WERI-Rb-1 (cell line): Measurements from ENCODE around the gene AGGF1.
"Not testable (repeated sequence)": the region's sequence is repeated elsewhere in the genome, so short reads cannot be mapped to it uniquely, and the experiment has no call there.

Experiments used
- DNase-seq: peaks from one replicate; pipeline ENCODE4 v3.0.0-alpha.2; 2020
- H3K27ac ChIP-seq: fragments of 250-450 bp; sonication (Bioruptor Pico); 2 replicates; pipeline ENCODE4 v1.5.1; 2020; ENCODE audit warnings: mild to moderate bottlenecking, moderate library complexity
- H3K27me3 ChIP-seq: fragments of 250-450 bp; sonication (Bioruptor Pico); 2 replicates; pipeline ENCODE4 v1.5.1; 2021; ENCODE audit warnings: mild to moderate bottlenecking, low read depth, moderate library complexity; ENCODE audit not compliant: insufficient read depth, severe bottlenecking
- H3K36me3 ChIP-seq: fragments of 250-450 bp; sonication (Bioruptor Pico); 2 replicates; pipeline ENCODE4 v1.5.1; 2020; ENCODE audit warnings: mild to moderate bottlenecking, moderate library complexity
- H3K4me3 ChIP-seq: 2 replicates; pipeline ENCODE4 v1.5.1; 2011; ENCODE audit warnings: low read depth, mild to moderate bottlenecking, control low read depth, low read length
- H3K9me3 ChIP-seq: fragments of 250-450 bp; sonication (Bioruptor Pico); 2 replicates; pipeline ENCODE4 v1.5.1; 2021; ENCODE audit warnings: mild to moderate bottlenecking, moderate library complexity; ENCODE audit not compliant: severe bottlenecking
- TF ChIP-seq, protein P1 (sequence below): IDR thresholded peaks from 2 replicates; pipeline ENCODE4 v1.5.1; 2011; ENCODE audit warnings: low read depth, mild to moderate bottlenecking, control low read depth, inconsistent platforms, low read length

AGGF1 gene

DNA sequence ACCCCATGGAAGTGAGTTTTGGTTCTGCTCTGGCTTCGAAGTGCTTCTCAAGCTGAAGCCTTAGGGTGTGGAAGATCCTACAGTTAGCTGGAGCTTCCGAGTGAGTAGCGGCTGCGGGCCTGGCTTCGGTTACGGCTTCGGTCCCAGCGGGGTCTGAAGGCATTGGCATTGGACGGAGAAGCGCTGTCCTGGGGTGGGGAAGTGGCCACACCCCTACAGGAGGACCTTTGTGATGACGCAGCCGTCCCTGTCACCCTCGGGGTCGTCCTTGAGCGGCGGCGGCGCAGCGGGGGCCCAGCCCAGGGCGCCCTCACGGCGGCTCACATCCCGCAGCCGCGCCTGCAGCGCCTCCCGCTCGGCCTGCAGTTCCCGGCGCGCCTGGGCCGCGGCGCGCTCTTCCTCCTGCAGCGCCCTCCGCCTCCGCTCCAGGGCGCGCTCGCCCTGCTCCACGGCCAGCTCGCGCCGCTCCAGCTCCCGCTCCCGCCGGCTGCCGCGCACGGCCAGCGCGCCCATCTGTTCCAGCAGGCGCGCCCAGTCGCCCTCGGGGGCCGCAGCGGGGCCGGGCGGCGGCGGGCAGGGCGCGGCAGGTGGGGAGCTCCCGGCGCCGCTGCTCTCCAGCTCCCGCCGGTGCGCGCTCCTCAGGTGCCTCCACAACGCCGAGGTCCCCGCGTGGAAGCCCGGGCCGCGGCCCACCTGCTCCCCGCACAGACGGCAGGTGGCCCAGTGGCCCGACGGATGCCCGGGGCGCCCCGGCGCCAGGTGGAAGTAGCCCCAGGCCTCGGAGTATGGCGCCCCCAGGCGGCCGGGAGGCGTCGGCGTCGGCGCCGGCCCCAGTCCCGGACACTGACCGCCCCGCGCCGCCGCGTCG lies 47.0 kb downstream of the AGGF1 start:
- peak; percentile 88 for DNase-seq
- H3K36me3 ChIP-seq, result no peaks in the 10 kb centered on the region; the same call in 1 of the 2 replicates
- H3K4me3 ChIP-seq, result peak overlapping the region; percentile 44

DNA sequence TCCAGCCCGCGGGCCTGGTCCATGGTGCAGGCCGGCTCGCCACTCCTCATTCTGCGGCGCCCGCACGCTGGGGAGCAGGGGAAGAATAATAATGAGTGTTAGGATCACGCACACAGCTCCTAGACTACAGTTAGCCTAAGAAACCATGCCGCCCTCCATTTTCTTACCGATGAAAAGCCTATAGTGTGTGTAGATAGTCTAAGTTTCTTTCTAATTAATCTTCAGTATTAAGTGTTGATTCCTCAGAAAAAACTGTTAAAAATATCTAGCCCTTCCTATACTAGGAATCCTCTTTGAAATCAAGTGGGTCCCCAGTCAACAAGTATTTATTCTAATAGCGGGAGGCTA lies 47.6 kb downstream of the AGGF1 start:
- H3K4me3 ChIP-seq, result peak overlapping the region; percentile 44
- no peaks in the 10 kb centered on the region; the same call in 1 of the 2 replicates for H3K36me3 ChIP-seq
- TF ChIP-seq, protein P1, sequence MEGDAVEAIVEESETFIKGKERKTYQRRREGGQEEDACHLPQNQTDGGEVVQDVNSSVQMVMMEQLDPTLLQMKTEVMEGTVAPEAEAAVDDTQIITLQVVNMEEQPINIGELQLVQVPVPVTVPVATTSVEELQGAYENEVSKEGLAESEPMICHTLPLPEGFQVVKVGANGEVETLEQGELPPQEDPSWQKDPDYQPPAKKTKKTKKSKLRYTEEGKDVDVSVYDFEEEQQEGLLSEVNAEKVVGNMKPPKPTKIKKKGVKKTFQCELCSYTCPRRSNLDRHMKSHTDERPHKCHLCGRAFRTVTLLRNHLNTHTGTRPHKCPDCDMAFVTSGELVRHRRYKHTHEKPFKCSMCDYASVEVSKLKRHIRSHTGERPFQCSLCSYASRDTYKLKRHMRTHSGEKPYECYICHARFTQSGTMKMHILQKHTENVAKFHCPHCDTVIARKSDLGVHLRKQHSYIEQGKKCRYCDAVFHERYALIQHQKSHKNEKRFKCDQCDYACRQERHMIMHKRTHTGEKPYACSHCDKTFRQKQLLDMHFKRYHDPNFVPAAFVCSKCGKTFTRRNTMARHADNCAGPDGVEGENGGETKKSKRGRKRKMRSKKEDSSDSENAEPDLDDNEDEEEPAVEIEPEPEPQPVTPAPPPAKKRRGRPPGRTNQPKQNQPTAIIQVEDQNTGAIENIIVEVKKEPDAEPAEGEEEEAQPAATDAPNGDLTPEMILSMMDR, result no peak
- H3K9me3 ChIP-seq, result no peaks in the 10 kb centered on the region
- peak overlapping the region; percentile 79 for H3K27ac ChIP-seq
- no peaks in the 10 kb centered on the region for H3K27me3 ChIP-seq
- DNase-seq, result no peak

More for the DNA sequence above, 47.0 kb downstream of the AGGF1 start:
- Histone ChIP-seq H3K27me3 (no peaks in the 10 kb centered on the region), H3K9me3 (no peaks in the 10 kb centered on the region), H3K27ac (peak overlapping the region; percentile 79)
- TF ChIP-seq, protein P1, result peak; percentile 76

DNA sequence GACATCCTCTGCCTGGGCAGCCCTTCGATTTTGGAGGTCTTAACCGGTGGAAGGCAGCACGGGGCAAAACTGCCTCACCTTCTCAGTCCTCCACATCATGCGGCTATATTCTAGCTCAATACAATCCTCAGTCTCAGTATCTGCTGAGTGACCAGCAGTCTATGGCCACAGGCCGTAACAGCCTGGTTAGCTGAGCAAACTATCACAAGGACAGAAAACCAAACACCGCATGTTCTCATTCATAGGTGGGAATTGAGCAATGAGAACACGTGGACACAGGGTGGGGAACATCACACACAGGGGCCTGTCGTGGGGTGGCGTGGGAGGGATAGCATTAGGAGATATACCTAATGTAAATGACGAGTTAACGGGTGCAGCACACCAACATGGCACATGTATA lies 50.3 kb downstream of the AGGF1 start:
- not testable (repeated sequence) for H3K36me3 ChIP-seq, H3K27me3 ChIP-seq, H3K27ac ChIP-seq, H3K4me3 ChIP-seq, DNase-seq, H3K9me3 ChIP-seq

DNA sequence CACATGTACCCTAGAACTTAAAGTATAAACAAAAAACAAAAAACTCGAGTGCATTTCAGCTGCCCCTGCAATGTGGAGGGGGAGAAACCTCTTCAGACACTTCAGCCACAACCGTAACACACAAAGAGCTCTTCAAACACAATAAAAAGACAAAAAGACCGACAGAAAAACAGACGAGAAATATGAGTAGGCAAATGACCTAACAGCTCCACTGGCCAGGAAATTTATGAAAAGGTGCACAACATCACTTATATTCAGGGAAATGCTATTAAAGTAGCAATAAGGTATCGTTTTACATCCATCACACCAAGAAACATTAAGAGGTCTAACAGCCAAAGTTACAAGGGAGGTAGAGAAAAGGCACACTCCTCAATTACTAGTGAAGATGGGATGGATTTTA lies 50.7 kb downstream of the AGGF1 start:
- Histone ChIP-seq H3K36me3 (peaks cover 9% of the 10 kb centered on the region), H3K27me3 (no peaks in the 10 kb centered on the region), H3K4me3 (no peak overlapping the region), H3K27ac (no peak overlapping the region), H3K9me3 (no peaks in the 10 kb centered on the region)
- TF ChIP-seq, protein P1, result no peak
- DNase-seq, result no peak

DNA sequence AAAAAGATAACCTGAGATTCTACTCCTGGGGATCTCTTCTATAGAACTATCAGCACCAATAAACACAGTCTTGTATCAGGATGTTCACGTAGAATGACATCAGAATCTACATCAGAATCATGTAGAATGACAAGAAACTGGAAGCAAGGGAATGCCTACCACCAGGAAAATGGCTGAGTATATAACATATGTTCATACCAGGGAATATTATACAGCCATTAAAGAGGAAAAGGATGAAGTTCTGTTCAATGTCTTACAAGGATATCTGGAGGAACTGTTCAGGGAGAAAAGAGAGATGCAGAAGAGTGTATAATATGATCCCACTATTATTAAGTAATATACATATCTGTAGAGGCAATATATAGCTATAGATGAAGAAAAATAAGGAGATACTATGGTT lies 52.1 kb downstream of the AGGF1 start:
- Histone ChIP-seq H3K9me3 (no peaks in the 10 kb centered on the region), H3K36me3 (peaks cover 15% of the 10 kb centered on the region), H3K27me3 (no peaks in the 10 kb centered on the region), H3K27ac (no peak overlapping the region), H3K4me3 (no peak overlapping the region)
- TF ChIP-seq, protein P1, result no peak
- no peak for DNase-seq

DNA sequence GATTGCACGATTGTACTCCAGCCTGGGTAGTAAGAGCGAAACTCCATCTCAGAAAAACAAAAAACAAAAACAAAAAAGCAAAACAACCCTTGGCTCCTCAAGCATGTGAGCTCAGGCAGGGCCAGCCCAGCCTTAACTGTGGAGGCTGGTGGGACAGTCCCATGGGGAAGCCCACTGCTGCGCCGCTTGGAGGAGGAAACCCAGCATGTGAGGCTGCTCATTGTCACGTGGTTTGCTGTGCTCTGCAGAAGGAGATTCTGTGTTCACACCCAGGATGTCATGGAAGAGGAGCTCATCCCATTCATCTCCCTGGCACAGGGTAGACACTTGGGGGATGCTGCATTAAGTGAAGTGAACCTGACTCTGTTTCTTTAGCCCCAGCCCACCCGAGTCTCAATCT lies 52.9 kb downstream of the AGGF1 start:
- Histone ChIP-seq H3K9me3 (no peaks in the 10 kb centered on the region), H3K27ac (no peak overlapping the region), H3K27me3 (no peaks in the 10 kb centered on the region), H3K36me3 (peaks cover 15% of the 10 kb centered on the region), H3K4me3 (no peak overlapping the region)
- DNase-seq, result no peak
- TF ChIP-seq, protein P1, result no peak
